Measurements from ENCODE around the gene SWSAP1.

Gene SWSAP1

GRCh38 chr19:11416346-11417052 lies 42.0 kb downstream of the SWSAP1 start:
- DNase-seq (ENCODE audit: low read depth) = no peak

- DNase-seq (ENCODE audit: low read depth) = no peak
Measured at GRCh38 chr19:11418094-11418548, 43.7 kb downstream of the SWSAP1 start.

GRCh38 chr19:11418549-11419506 lies 44.4 kb downstream of the SWSAP1 start, which contains the start of gene RGL3:
RGL3 (minus strand) TSS chr19:11419314; CDS start chr19:11419278, 36 bp downstream.
- DNase-seq (ENCODE audit: low read depth) = peak; percentile 49

DNA sequence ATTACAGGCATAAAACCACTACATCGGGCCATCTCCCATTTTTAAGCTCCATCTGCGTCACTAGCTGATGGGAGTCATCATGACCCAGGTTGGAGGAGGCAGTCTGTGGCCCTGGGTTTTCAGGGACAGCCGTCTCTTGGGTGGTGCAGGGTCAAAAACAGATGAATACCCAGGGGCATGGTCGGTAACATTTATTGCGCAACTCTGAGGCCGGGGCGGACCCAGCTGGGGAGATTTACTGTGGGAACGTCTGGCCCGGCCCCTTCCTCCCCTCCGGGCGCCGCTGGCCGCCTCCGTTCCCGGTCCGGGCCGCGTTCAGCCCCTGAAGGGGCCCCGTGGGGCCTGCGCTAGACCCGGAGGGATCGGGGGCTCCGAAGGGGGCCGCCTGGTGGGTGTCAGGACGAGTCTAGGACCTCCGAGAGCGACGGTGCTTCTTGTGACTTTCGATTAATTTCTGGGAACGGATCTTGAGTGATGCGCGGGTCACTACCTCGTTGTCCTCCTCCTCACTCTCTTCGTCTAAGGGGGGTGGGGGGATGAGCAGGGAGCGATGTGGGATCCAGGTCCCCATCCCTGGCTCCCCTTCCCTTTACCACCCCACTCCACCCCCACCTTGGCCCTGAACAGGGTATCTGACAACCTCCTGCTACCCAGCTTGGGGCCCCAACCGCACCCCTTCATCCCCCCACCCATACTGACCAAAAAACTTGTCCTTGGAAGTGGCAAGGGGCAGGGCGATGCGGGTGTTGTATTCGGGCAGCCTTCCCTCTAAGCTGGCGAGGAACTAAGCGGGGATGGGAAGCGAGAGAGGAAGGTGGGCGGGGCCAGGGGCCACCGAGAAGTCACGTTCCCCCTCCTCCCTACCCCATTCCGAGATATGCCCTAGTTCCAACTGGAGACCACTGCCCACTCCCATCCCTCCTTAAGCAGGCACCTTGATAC lies 46.2 kb downstream of the SWSAP1 start:
- DNase-seq (ENCODE audit: low read depth) = peak; percentile 43

GRCh38 chr19:11421371-11422098 lies 47.1 kb downstream of the SWSAP1 start:
- DNase-seq (ENCODE audit: low read depth) = peak; percentile 27

DNA sequence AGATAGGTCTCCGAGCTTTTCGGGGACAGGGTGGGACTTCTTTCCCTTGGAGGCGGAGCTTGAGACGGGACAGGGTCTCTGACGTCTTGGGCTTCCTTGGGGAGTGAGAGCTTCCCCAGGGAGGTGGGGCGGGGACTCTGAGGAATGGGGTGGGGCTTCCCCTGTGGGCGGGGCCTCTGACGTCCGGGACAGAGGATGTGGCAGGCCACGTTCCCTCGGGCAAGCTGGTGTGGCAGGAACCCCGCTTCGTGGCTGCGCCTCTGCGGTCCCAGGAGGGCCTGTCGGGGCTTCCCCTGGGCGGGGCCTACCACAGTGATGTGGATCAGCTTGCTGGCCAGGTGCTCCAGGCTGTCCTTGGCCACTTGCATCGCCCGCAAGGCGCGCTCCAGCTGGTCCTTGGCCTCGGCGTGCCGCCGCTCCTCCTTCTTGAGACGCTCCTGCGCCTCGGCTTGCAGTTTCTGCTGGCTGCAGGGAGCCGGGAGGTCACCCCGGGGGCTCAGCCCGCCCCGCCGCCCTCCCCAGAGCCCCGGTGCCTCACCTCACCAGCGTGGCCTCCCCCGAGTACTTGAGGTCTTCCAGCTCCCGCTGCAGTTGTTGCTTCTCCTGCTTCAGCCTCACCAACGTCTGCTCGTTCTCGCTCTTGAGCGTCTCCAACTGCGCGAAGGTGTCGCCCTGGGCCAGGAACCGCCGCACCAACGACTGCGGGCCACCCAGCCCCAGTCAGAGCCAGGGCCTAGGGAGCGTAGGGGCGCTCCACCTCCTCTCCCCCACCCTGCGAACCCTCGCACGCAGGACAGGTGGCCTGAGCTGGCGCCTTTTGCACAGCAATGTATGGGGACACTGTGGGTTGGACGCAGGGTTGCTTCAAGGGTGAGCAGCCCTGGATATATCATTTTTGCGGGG lies 47.9 kb downstream of the SWSAP1 start:
- peak; percentile 80 for DNase-seq (ENCODE audit: low read depth)

DNA sequence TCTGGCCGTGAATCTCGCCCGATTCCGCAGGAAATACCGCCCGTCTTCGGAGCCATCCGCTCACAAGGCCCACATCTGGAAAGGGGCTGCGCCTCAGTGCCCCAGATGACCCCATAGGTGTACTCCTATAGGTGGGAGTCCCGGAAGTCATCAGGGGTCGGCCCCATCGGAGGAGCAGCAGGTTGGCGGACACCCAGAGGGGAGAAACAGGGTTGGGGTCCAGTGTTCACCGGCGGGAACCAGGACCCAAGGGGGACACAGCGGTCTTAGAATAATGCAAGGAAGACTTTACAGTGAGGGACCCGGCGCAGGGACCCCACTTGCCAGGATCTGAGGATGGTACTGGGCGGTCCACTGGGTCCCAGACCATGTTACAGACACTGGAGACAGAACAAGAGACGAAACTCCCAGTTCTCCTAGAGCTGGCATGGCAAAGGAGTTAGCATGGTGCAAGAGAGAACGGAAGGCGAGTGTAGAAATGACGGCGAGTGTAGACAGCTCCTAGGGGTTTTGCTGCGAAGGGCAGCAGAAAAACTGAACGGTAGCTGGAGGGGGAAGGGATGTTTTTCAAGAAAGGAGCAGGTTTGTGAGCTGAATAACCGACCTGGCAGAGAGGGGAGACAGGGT lies 48.8 kb downstream of the SWSAP1 start:
- DNase-seq (ENCODE audit: low read depth) = no peak

DNA sequence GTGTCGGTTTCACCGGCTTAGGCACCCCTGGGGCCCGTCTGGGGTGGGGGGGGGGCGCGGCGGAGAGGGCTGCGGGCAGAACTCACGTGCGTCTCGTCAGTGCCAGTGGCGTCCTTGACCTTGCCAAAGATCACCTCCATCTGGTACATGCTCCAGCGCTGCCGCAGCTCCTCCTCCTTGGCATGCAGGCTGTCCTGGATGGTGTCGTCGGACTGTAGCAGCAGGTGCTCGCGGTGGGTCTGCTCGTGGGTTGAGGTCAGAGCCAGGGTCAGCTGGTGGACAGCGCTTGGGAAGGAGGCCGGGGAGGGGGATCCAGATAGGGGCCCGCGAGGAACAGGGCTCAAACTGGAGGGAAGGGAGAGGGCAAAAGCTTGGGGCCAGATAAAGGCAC lies 49.3 kb downstream of the SWSAP1 start:
- DNase-seq (ENCODE audit: low read depth) = no peak
